Neural progenitor cell (in vitro differentiated cells): ENCODE measurements around the gene RGL2. TPM values are rescaled to one million over a fixed set of nuclear protein-coding genes. Genes with fewer than 3 reads are reported as not detected.

Experiments
- DNase-seq: peaks from one replicate; pipeline ENCODE4 v3.0.0-alpha.2; 2016; ENCODE audit warnings: low spot score
- H2AFZ ChIP-seq: fragments of 200-600 bp; sonication (generic); replicated peaks from 2 replicates; pipeline ENCODE4 v1.6.1; 2016; ENCODE audit warnings: antibody characterized with exemption
- H3F3A ChIP-seq: fragments of 200-600 bp; sonication (generic); 2 replicates; pipeline ENCODE4 v1.6.1; 2016; ENCODE audit warnings: antibody characterized with exemption, low read depth
- H3K27ac ChIP-seq: fragments of 200-600 bp; sonication (generic); 2 replicates; pipeline ENCODE4 v1.5.1; 2016; ENCODE audit warnings: mild to moderate bottlenecking
- H3K27me3 ChIP-seq: fragments of 200-600 bp; sonication (generic); 2 replicates; pipeline ENCODE4 v1.6.1; 2016; ENCODE audit warnings: mild to moderate bottlenecking, moderate library complexity
- H3K36me3 ChIP-seq: fragments of 200-600 bp; sonication (generic); 2 replicates; pipeline ENCODE4 v1.5.1; 2016
- H3K4me1 ChIP-seq: fragments of 200-600 bp; sonication (generic); 2 replicates; pipeline ENCODE4 v1.6.1; 2016; ENCODE audit warnings: mixed run types
- H3K4me2 ChIP-seq: fragments of 200-600 bp; sonication (generic); 2 replicates; pipeline ENCODE4 v1.6.1; 2016
- H3K4me3 ChIP-seq: fragments of 200-600 bp; sonication (generic); 2 replicates; pipeline ENCODE4 v1.5.1; 2016
- H3K79me2 ChIP-seq: fragments of 200-600 bp; sonication (generic); 2 replicates; pipeline ENCODE4 v1.6.1; 2016; ENCODE audit warnings: low read depth
- H3K9ac ChIP-seq: fragments of 200-600 bp; sonication (generic); 2 replicates; pipeline ENCODE4 v1.6.1; 2016
- H3K9me3 ChIP-seq: fragments of 200-600 bp; sonication (generic); 2 replicates; pipeline ENCODE4 v1.5.1; 2016; ENCODE audit warnings: low read depth
- H4K20me1 ChIP-seq: fragments of 200-600 bp; sonication (generic); 2 replicates; pipeline ENCODE4 v1.6.1; 2016; ENCODE audit warnings: low read depth
- H3K27ac Mint-ChIP-seq: 3 replicates; pipeline ENCODE4 v1.8.0; 2021; ENCODE audit warnings: mixed read lengths
- H3K27me3 Mint-ChIP-seq: 2 replicates; pipeline ENCODE4 v1.8.0; 2022; ENCODE audit warnings: low read depth, mild to moderate bottlenecking, inconsistent platforms, moderate library complexity, mixed read lengths; ENCODE audit not compliant: insufficient read depth
- H3K36me3 Mint-ChIP-seq: 3 replicates; pipeline ENCODE4 v1.8.0; 2021; ENCODE audit warnings: mixed read lengths
- H3K4me1 Mint-ChIP-seq: 3 replicates; pipeline ENCODE4 v1.8.0; 2021; ENCODE audit warnings: mixed read lengths
- H3K4me3 Mint-ChIP-seq: 3 replicates; pipeline ENCODE4 v1.8.0; 2021; ENCODE audit warnings: mild to moderate bottlenecking, moderate library complexity, mixed read lengths
- H3K9me3 Mint-ChIP-seq: 3 replicates; pipeline ENCODE4 v1.8.0; 2020; ENCODE audit warnings: mixed read lengths
- CTCF ChIP-seq: fragments of 200-600 bp; sonication (generic); IDR thresholded peaks from 2 replicates; pipeline ENCODE4 v1.5.1; 2017; ENCODE audit warnings: antibody characterized with exemption, mild to moderate bottlenecking
- EZH2 ChIP-seq: fragments of 200-600 bp; sonication (generic); IDR thresholded peaks from 2 replicates; pipeline ENCODE4 v1.6.1; 2017; ENCODE audit warnings: antibody characterized with exemption, mild to moderate bottlenecking, moderate library complexity
- EZH2phosphoT487 ChIP-seq: fragments of 200-600 bp; sonication (generic); IDR thresholded peaks from 2 replicates; pipeline ENCODE4 v1.6.1; 2017; ENCODE audit warnings: antibody characterized with exemption
- total RNA-seq: library from RNA; depleted of rRNA; stranded (reverse); fragments of >200 nt; gene quantifications from 2 replicates; pipeline ENCODE4 v1.2.3, GENCODE V29; 2015; ENCODE audit warnings: low replicate concordance

Gene RGL2
- total RNA-seq, 1 donor from 2014 or later: 28.3 TPM

- Mint-ChIP-seq H3K4me3 (no peak overlapping the region), H3K36me3 (no peaks in the 10 kb centered on the region), H3K9me3 (no peaks in the 10 kb centered on the region), H3K27ac (no peak overlapping the region), H3K27me3 (peaks cover 2% of the 10 kb centered on the region), H3K4me1 (no peaks in the 10 kb centered on the region)
- Histone ChIP-seq H3K27me3 (no peaks in the 10 kb centered on the region), H4K20me1 (no peaks in the 10 kb centered on the region), H3K36me3 (no peaks in the 10 kb centered on the region), H3F3A (no peaks in the 10 kb centered on the region), H3K4me1 (no peaks in the 10 kb centered on the region), H3K9me3 (no peaks in the 10 kb centered on the region), H3K79me2 (no peaks in the 10 kb centered on the region), H3K4me2 (no peak overlapping the region), H3K27ac (no peak overlapping the region), H3K4me3 (no peak overlapping the region), H2AFZ (no peak overlapping the region), H3K9ac (no peak overlapping the region)
- no peak for DNase-seq
- no peak for TF ChIP-seq CTCF
- no peak for TF ChIP-seq EZH2phosphoT487
- no peak for TF ChIP-seq EZH2
These were observed 37.2 kb upstream of the RGL2 start for GRCh38 chr6:33335916-33336315.

- Mint-ChIP-seq H3K4me1 (peaks cover 2% of the 10 kb centered on the region), H3K27me3 (peaks cover 4% of the 10 kb centered on the region), H3K9me3 (no peaks in the 10 kb centered on the region), H3K36me3 (no peaks in the 10 kb centered on the region), H3K27ac (no peak overlapping the region), H3K4me3 (no peak overlapping the region)
- Histone ChIP-seq H3K4me3 (no peak overlapping the region), H3K9me3 (no peaks in the 10 kb centered on the region), H3K4me2 (no peak overlapping the region), H4K20me1 (no peaks in the 10 kb centered on the region), H3K9ac (no peak overlapping the region), H3K4me1 (no peaks in the 10 kb centered on the region), H3F3A (no peaks in the 10 kb centered on the region), H3K27ac (no peak overlapping the region), H3K27me3 (no peaks in the 10 kb centered on the region), H3K36me3 (no peaks in the 10 kb centered on the region), H3K79me2 (no peaks in the 10 kb centered on the region), H2AFZ (no peak overlapping the region)
- TF ChIP-seq CTCF (no peak), EZH2phosphoT487 (no peak), EZH2 (no peak)
- DNase-seq: no peak
These were observed 34.9 kb upstream of the RGL2 start for GRCh38 chr6:33333666-33334065.

- Mint-ChIP-seq H3K36me3 (no peaks in the 10 kb centered on the region), H3K9me3 (no peaks in the 10 kb centered on the region), H3K27me3 (peaks cover 4% of the 10 kb centered on the region), H3K4me1 (peaks cover 2% of the 10 kb centered on the region), H3K4me3 (no peak overlapping the region), H3K27ac (no peak overlapping the region)
- TF ChIP-seq EZH2phosphoT487: no peak
- no peak for TF ChIP-seq CTCF
- no peaks in the 10 kb centered on the region for H3K36me3 ChIP-seq
- no peaks in the 10 kb centered on the region for H3K4me1 ChIP-seq
- H3K9me3 ChIP-seq: no peaks in the 10 kb centered on the region
- H3K4me2 ChIP-seq: no peak overlapping the region
- H4K20me1 ChIP-seq: no peaks in the 10 kb centered on the region
- H3K79me2 ChIP-seq: no peaks in the 10 kb centered on the region
- no peak overlapping the region for H2AFZ ChIP-seq
- H3K4me3 ChIP-seq: no peak overlapping the region
- H3F3A ChIP-seq: no peaks in the 10 kb centered on the region
- H3K9ac ChIP-seq: no peak overlapping the region
- H3K27ac ChIP-seq: no peak overlapping the region
- DNase-seq: no peak
- H3K27me3 ChIP-seq: no peaks in the 10 kb centered on the region
These were observed 32.0 kb upstream of the RGL2 start for GRCh38 chr6:33330736-33331135.

- TF ChIP-seq EZH2: no peak
- no peak for TF ChIP-seq EZH2phosphoT487
- TF ChIP-seq CTCF: no peak
- Histone ChIP-seq H3K9me3 (no peaks in the 10 kb centered on the region), H3K4me2 (no peak overlapping the region), H3K27ac (no peak overlapping the region), H3K9ac (no peak overlapping the region), H3K4me1 (no peaks in the 10 kb centered on the region), H3K4me3 (no peak overlapping the region), H4K20me1 (no peaks in the 10 kb centered on the region), H3K36me3 (no peaks in the 10 kb centered on the region), H2AFZ (no peak overlapping the region), H3K27me3 (no peaks in the 10 kb centered on the region), H3F3A (peaks cover under 1% of the 10 kb centered on the region), H3K79me2 (no peaks in the 10 kb centered on the region)
- Mint-ChIP-seq H3K27me3 (peaks cover 4% of the 10 kb centered on the region), H3K36me3 (no peaks in the 10 kb centered on the region), H3K9me3 (no peaks in the 10 kb centered on the region), H3K27ac (no peak overlapping the region), H3K4me3 (no peak overlapping the region), H3K4me1 (peaks cover 5% of the 10 kb centered on the region)
- DNase-seq: no peak
These were observed 30.3 kb upstream of the RGL2 start for GRCh38 chr6:33329058-33329457.
